Metanephros (tissue), 1 donor: Measurements from ENCODE around the gene HDLBP. TPM values are rescaled to one million over a fixed set of nuclear protein-coding genes. Genes with fewer than 3 reads are reported as not detected.

Experiments
- total RNA-seq: library from RNA; depleted of rRNA; stranded (reverse); fragments of >200 nt; gene quantifications from one replicate; pipeline ENCODE4 v1.2.3, GENCODE V29; 2014

The HDLBP gene
- 488 TPM for total RNA-seq

GRCh38 chr2:241315093-241315878 is at the start of gene HDLBP:
Gene HDLBP, minus strand, starts transcription at chr2:241315672. Its CDS starts 48,803 bp downstream, at chr2:241266869.

GRCh38 chr2:241355983-241356870 is 40.8 kb upstream of the HDLBP start, which contains the start of gene FARP2:
Gene FARP2, plus strand, starts transcription at chr2:241356285. Its CDS starts 16,823 bp downstream, at chr2:241373108.

GRCh38 chr2:241315879-241316631 is 583 bp upstream of the HDLBP start, which contains the start of gene SEPTIN2:
Gene SEPTIN2, plus strand, starts transcription at chr2:241315925. Its CDS starts 8,308 bp downstream, at chr2:241324233.

GRCh38 chr2:241188361-241189092 is 126.9 kb downstream of the HDLBP start, which contains the start of gene ANO7:
Gene ANO7, plus strand, starts transcription at chr2:241188677. Its CDS starts 1,387 bp downstream, at chr2:241190064.

Other genes with a start within 250 kb of the HDLBP start
- gene MTERF4, start 213.4 kb downstream of the HDLBP start, total RNA-seq: 48.5 TPM
- gene PASK, start 166.2 kb downstream of the HDLBP start, total RNA-seq: 12.3 TPM
- 24.2 TPM for gene PPP1R7, start 165.2 kb downstream of the HDLBP start, total RNA-seq
- 1.6 TPM for gene ANO7, start 127.0 kb downstream of the HDLBP start, total RNA-seq
- gene SEPTIN2, start 253 bp upstream of the HDLBP start, total RNA-seq: 377 TPM
- gene FARP2, start 40.6 kb upstream of the HDLBP start, total RNA-seq: 69.4 TPM
- gene STK25, start 192.9 kb upstream of the HDLBP start, total RNA-seq: 274 TPM
- 28.4 TPM for gene BOK, start 243.1 kb upstream of the HDLBP start, total RNA-seq